Duodenal mucosa (tissue), 2 donors: ENCODE measurements around the gene TLCD3B.

Experiments
- H3K27ac ChIP-seq: one replicate; pipeline ENCODE4 v1.7.0; 2013; ENCODE audit warnings: low read depth, low read length
- H3K27me3 ChIP-seq, 2 donors: one replicate each; pipeline ENCODE4 v1.7.0; 2013; ENCODE audit warnings: low read length in 2 of 2, control low read depth in 1 of 2; ENCODE audit not compliant: insufficient read depth in 2 of 2, control insufficient read depth in 1 of 2
- H3K36me3 ChIP-seq, 2 donors: one replicate each; pipeline ENCODE4 v1.7.0; 2013; ENCODE audit warnings: low read length in 2 of 2, control low read depth in 1 of 2; ENCODE audit not compliant: insufficient read depth in 2 of 2, control insufficient read depth in 1 of 2
- H3K4me1 ChIP-seq, 2 donors: one replicate each; pipeline ENCODE4 v1.7.0; 2013; ENCODE audit warnings: low read length in 2 of 2, control low read depth in 1 of 2; ENCODE audit not compliant: insufficient read depth in 2 of 2, control insufficient read depth in 1 of 2
- H3K4me3 ChIP-seq, 2 donors: one replicate each; pipeline ENCODE4 v1.7.0; 2013; ENCODE audit warnings: low read length in 2 of 2, low read depth in 1 of 2
- H3K9ac ChIP-seq, 2 donors: one replicate each; pipeline ENCODE4 v1.7.0; 2013; ENCODE audit warnings: low read length in 2 of 2, low read depth in 1 of 2
- H3K9me3 ChIP-seq, 2 donors: one replicate each; pipeline ENCODE4 v1.7.0; 2013; ENCODE audit warnings: low read length in 2 of 2, control low read depth in 1 of 2; ENCODE audit not compliant: control insufficient read depth in 1 of 2

The TLCD3B gene

GRCh38 chr16:29983420-29984136 is 47.5 kb downstream of the TLCD3B start:
- Histone ChIP-seq H3K36me3 (peaks cover 82 to 92% of the 10 kb centered on the region in 2 donors), H3K27ac (no peak overlapping the region), H3K27me3 (no peaks in the 10 kb centered on the region), H3K9me3 (no peaks in the 10 kb centered on the region), H3K4me3 (no peak overlapping the region), H3K4me1 (no peaks in the 10 kb centered on the region), H3K9ac (no peak overlapping the region)

DNA sequence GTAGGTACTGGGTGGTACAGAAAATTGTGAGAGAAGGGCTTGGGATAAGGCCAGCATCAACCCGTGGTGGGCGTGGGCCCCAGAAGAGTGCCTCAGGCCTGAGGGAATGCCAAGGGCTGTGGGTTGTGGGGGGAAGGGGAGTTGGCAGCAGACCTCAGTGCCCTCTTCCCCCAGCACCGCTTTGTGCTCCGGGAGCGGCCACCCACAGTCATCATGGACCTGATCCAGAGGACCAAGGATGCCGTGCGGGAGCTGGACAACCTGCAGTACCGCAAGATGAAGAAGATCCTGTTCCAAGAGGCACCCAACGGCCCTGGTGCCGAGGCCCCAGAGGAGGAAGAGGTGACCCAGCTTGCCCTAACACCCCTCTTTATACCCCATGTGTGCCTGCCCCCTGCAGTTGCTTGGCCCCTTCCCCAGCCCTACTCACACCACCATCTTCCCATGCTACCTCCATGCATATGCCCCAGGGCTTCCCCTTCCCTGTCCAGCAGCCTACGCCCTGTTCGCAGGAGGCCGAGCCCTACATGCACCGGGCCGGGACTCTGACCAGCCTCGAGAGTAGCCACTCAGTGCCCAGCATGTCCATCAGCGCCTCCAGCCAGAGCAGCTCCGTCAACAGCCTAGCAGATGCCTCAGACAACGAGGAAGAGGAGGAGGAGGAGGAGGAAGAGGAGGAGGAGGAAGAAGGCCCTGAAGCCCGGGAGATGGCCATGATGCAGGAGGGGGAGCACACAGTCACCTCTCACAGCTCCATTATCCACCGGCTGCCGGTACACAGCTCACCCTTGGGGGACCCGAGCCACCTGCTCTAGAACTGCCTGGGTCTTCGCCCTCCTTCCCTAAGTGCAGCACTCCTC is 48.3 kb downstream of the TLCD3B start:
- Histone ChIP-seq H3K9ac (no peak overlapping the region), H3K27me3 (no peaks in the 10 kb centered on the region), H3K9me3 (no peaks in the 10 kb centered on the region), H3K27ac (no peak overlapping the region), H3K4me1 (no peaks in the 10 kb centered on the region), H3K36me3 (peaks cover 81 to 92% of the 10 kb centered on the region in 2 donors), H3K4me3 (no peak overlapping the region)

GRCh38 chr16:29978564-29979270 is 52.4 kb downstream of the TLCD3B start:
- Histone ChIP-seq H3K27ac (no peak overlapping the region), H3K27me3 (no peaks in the 10 kb centered on the region), H3K9me3 (no peaks in the 10 kb centered on the region), H3K4me1 (peaks cover 27% of the 10 kb centered on the region in 2 donors), H3K9ac (no peak overlapping the region), H3K36me3 (peaks cover 50 to 61% of the 10 kb centered on the region in 2 donors), H3K4me3 (no peak overlapping the region)

DNA sequence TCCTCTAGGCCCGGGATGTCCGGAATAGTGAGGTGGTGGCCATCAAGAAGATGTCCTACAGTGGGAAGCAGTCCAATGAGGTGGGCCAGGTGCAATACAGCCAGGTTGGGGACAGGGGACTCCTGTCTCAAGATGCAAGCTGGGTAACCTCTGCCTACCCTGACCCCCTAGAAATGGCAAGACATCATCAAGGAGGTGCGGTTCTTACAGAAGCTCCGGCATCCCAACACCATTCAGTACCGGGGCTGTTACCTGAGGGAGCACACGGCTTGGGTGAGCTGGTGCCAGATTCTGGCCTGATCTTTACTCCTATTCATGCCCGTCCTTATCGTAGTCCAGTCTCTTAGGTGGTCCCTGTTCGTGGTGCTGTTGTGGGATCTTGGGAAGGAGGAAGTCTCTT is 53.0 kb downstream of the TLCD3B start:
- no peak overlapping the region for H3K27ac ChIP-seq
- H3K4me3 ChIP-seq: no peak overlapping the region
- H3K36me3 ChIP-seq: peaks cover 46 to 54% of the 10 kb centered on the region in 2 donors
- H3K9me3 ChIP-seq: no peaks in the 10 kb centered on the region
- no peak overlapping the region for H3K9ac ChIP-seq
- no peaks in the 10 kb centered on the region for H3K27me3 ChIP-seq
- peaks cover 29 to 31% of the 10 kb centered on the region in 2 donors for H3K4me1 ChIP-seq

DNA sequence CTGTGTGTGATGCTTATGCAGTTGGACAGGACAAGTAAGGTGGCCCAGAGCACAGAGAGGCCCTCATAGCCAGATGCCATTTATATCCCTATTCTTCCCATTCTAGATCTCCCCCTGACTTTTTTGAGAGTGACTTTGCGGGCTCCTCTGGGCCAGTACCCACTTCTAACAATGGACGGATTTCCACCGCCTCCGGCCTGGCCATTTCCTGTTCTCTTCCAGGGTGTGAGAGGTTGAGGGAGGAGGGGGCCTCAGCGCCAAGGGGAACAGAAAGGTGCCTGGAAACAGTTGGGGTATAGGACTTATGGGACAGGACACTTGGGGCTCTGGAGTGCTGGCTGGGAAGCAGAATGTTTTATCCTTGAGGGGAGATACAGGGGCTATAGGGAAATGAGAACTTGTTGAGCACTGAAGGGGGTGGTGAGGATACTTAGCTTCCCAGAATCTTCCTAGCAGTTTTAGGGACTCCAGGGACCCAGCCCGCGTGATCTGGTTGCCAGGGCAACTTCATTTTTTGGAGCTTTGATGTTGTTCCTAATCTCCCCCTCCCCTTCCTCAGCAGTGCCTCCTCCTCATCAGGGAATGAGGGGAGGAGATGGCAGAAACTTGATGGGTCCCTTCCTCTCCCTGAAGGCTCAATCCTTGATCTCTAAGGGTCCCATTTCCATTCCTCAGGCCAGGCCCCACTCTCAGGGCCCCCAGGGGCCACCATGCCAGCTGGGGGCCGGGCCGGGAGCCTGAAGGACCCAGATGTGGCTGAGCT is 53.8 kb downstream of the TLCD3B start:
- H3K9me3 ChIP-seq: no peaks in the 10 kb centered on the region
- H3K27me3 ChIP-seq: no peaks in the 10 kb centered on the region
- peaks cover 37 to 48% of the 10 kb centered on the region in 2 donors for H3K36me3 ChIP-seq
- H3K4me3 ChIP-seq: peak overlapping the region in 1 of 2 donors; percentile 96
- H3K4me1 ChIP-seq: peaks cover 31 to 33% of the 10 kb centered on the region in 2 donors
- no peak overlapping the region for H3K27ac ChIP-seq
- H3K9ac ChIP-seq: no peak overlapping the region

DNA sequence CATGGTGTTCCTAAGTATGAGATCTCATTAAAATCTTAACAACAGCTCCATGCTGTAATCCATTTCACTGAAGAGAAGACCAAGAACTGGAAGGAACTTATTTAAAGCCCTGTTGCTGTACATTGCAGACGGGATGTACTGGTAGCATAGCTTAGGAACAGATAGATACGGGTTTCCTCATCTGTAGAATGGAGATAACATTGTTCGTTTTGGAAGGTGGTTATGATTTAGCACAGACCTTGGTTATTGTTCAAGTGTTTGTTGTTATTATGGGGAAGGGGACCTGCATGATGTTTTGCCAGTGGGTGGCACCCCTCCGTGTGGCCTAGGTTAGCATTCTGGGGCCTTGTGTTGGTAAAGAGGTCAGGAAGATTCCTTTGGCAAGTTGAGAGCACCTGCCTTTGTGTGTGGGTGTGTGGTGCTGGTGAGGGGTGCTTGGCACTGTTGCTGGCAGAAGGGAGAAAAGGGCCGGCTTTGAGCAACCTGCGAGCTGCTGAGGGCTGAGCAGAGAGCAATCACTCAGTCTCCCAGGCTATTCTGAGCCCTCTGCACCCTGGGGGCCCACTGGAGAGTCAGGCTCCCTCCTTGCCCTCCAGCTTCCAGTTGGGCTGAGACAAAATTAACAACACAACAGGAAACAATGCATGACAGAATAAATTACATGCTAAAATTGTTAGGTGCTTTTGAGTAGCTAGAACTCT is 55.1 kb downstream of the TLCD3B start:
- Histone ChIP-seq H3K4me1 (peaks cover 31 to 33% of the 10 kb centered on the region in 2 donors), H3K27me3 (no peaks in the 10 kb centered on the region), H3K9ac (peak overlapping the region; percentile 60 to 91), H3K36me3 (peaks cover 28 to 43% of the 10 kb centered on the region in 2 donors), H3K27ac (no peak overlapping the region), H3K4me3 (peak overlapping the region; percentile 95 to 96), H3K9me3 (no peaks in the 10 kb centered on the region)

- Histone ChIP-seq H3K27ac (no peak overlapping the region), H3K4me1 (peaks cover 31 to 33% of the 10 kb centered on the region in 2 donors), H3K36me3 (peaks cover 21 to 35% of the 10 kb centered on the region in 2 donors), H3K9me3 (no peaks in the 10 kb centered on the region), H3K9ac (peak overlapping the region; percentile 88 to 91), H3K4me3 (peak overlapping the region; percentile 95 to 96), H3K27me3 (no peaks in the 10 kb centered on the region)
These were observed 55.9 kb downstream of the TLCD3B start for GRCh38 chr16:29975134-29975538.
